ENCODE measurements around the gene C11orf16. TPM values are rescaled to one million over a fixed set of nuclear protein-coding genes. Genes with fewer than 3 reads are reported as not detected.
"Not testable (repeated sequence)": the region's sequence is repeated elsewhere in the genome, so short reads cannot be mapped to it uniquely, and the experiment has no call there.

Gene C11orf16
- not detected for total RNA-seq

GRCh38 chr11:8932564-8933180 is at the start of gene C11orf16:
C11orf16 (minus strand) TSS chr11:8932947; CDS start chr11:8932308, 639 bp downstream.
- Mint-ChIP-seq H3K27me3 (no peaks in the 10 kb centered on the region), H3K9me3 (no peaks in the 10 kb centered on the region), H3K4me3 (no peak within 1 kb of the TSS), H3K4me1 (ENCODE audit: low read depth) (peaks cover 10% of the 10 kb centered on the region), H3K36me3 (no peaks in the 10 kb centered on the region), H3K27ac (no peak within 1 kb of the TSS)
- intact Hi-C loops (cut with micrococcal nuclease), result no loop called here
- ChIA-PET POLR2A (no interaction called here), CTCF (interaction anchor here (1.5 kb wide), 1 partner anchor 27 kb away, joined by 3 read pairs; no protein-coding TSS in a partner anchor)
- no peak for DNase-seq

- DNase-seq, result no peak
- Mint-ChIP-seq H3K27me3 (no peaks in the 10 kb centered on the region), H3K36me3 (no peaks in the 10 kb centered on the region), H3K9me3 (no peaks in the 10 kb centered on the region), H3K4me3 (no peak overlapping the region), H3K27ac (no peak overlapping the region), H3K4me1 (ENCODE audit: low read depth) (peaks cover 3% of the 10 kb centered on the region)
- CTCF ChIA-PET, result interaction anchor here (0.6 kb wide), 1 partner anchor 11 kb away, joined by 6 read pairs; no protein-coding TSS in a partner anchor
- intact Hi-C loops (cut with micrococcal nuclease), result no loop called here
- POLR2A ChIA-PET, result no interaction called here
Observed at GRCh38 chr11:8980485-8980884, 47.7 kb upstream of the C11orf16 start.

DNA sequence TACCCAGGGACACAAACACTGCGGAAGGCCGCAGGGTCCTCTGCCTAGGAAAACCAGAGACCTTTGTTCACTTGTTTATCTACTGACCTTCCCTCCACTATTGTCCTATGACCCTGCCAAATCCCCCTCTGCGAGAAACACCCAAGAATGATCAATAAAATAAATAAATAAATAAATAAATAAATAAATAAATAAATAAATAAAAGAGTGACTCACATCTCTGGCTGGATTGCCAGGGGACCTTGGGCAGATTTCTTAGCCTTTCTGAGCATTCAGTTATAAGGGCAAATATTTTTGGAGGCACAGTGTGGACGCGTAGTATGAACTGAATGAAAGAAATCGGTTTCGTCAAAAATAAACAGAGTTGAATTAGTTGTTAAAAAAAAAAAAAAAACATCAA is 46.6 kb upstream of the C11orf16 start:
- POLR2A ChIA-PET; H3K9me3 Mint-ChIP-seq; H3K4me1 Mint-ChIP-seq (ENCODE audit: low read depth); H3K27me3 Mint-ChIP-seq; H3K4me3 Mint-ChIP-seq; H3K36me3 Mint-ChIP-seq; DNase-seq; CTCF ChIA-PET; H3K27ac Mint-ChIP-seq; intact Hi-C loops (cut with micrococcal nuclease): not testable (repeated sequence)

GRCh38 chr11:8973121-8973520 is 40.4 kb upstream of the C11orf16 start:
- Mint-ChIP-seq H3K4me1 (ENCODE audit: low read depth) (no peaks in the 10 kb centered on the region), H3K4me3 (no peak overlapping the region), H3K36me3 (peaks cover 1% of the 10 kb centered on the region), H3K27me3 (no peaks in the 10 kb centered on the region), H3K9me3 (no peaks in the 10 kb centered on the region), H3K27ac (no peak overlapping the region)
- POLR2A ChIA-PET, result no interaction called here
- no peak for DNase-seq
- CTCF ChIA-PET, result interaction anchor here (2.0 kb wide), 1 partner anchor 13 kb away, joined by 4 read pairs; no protein-coding TSS in a partner anchor
- intact Hi-C loops (cut with micrococcal nuclease), result no loop called here

DNA sequence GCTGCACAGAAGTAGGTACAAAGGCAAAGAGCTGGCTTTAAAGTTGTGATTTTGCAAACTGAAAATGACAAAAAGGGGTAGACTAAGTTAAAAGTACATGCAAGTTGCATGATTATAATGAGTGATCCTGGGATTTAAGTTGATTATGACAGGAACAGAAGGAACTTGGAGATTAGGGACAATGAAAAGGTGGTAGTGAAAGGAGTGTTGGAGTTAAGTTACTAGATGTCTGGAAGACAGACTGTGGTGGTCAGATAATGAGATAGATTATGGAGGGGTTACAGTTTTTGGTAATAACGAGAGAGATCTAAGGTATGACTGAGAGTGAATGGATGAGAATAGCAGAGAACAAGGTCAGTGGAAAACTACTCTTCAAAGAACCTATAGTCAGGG is 39.2 kb upstream of the C11orf16 start:
- POLR2A ChIA-PET, result no interaction called here
- DNase-seq, result no peak
- no peaks in the 10 kb centered on the region for H3K4me1 Mint-ChIP-seq (ENCODE audit: low read depth)
- CTCF ChIA-PET, result no interaction called here
- intact Hi-C loops (cut with micrococcal nuclease), result no loop called here
- peaks cover 1% of the 10 kb centered on the region for H3K36me3 Mint-ChIP-seq
- H3K27me3 Mint-ChIP-seq, result no peaks in the 10 kb centered on the region
- no peaks in the 10 kb centered on the region for H3K9me3 Mint-ChIP-seq
- H3K27ac Mint-ChIP-seq, result no peak overlapping the region
- no peak overlapping the region for H3K4me3 Mint-ChIP-seq

- Mint-ChIP-seq H3K4me3 (no peak overlapping the region), H3K27ac (no peak overlapping the region), H3K27me3 (no peaks in the 10 kb centered on the region), H3K9me3 (no peaks in the 10 kb centered on the region), H3K4me1 (ENCODE audit: low read depth) (no peaks in the 10 kb centered on the region), H3K36me3 (peaks cover 1% of the 10 kb centered on the region)
- POLR2A ChIA-PET, result no interaction called here
- no peak for DNase-seq
- intact Hi-C loops (cut with micrococcal nuclease), result no loop called here
- CTCF ChIA-PET, result no interaction called here
Observed at GRCh38 chr11:8971196-8971923, 38.6 kb upstream of the C11orf16 start.

- ChIA-PET POLR2A (no interaction called here), CTCF (no interaction called here)
- Mint-ChIP-seq H3K27me3 (no peaks in the 10 kb centered on the region), H3K36me3 (peaks cover 2% of the 10 kb centered on the region), H3K4me3 (no peak overlapping the region), H3K9me3 (no peaks in the 10 kb centered on the region), H3K4me1 (ENCODE audit: low read depth) (peaks cover 22% of the 10 kb centered on the region), H3K27ac (no peak overlapping the region)
- no peak for DNase-seq
- intact Hi-C loops (cut with micrococcal nuclease), result no loop called here
Observed at GRCh38 chr11:8967184-8967583, 34.4 kb upstream of the C11orf16 start.

GRCh38 chr11:8964324-8965320 is 31.9 kb upstream of the C11orf16 start, which contains the start of gene TMEM9B:
TMEM9B (minus strand) TSS chr11:8964442; CDS start chr11:8964313, 129 bp downstream.
- Mint-ChIP-seq H3K27ac (peak within 1 kb of the TSS; percentile 90), H3K4me3 (peak within 1 kb of the TSS; percentile 94), H3K27me3 (no peaks in the 10 kb centered on the region), H3K36me3 (peaks cover 2% of the 10 kb centered on the region), H3K4me1 (ENCODE audit: low read depth) (peaks cover 32% of the 10 kb centered on the region), H3K9me3 (no peaks in the 10 kb centered on the region)
- peak; percentile 90 for DNase-seq
- ChIA-PET CTCF (interaction anchor here (0.7 to 2.5 kb wide), 9 partner anchors 49 to 542 kb away, joined by 3 to 30 read pairs (median 3); partner anchors contain the start of genes RPL27A and TRIM66), POLR2A (interaction anchor here (0.7 to 2.6 kb wide), 7 partner anchors 39 to 496 kb away, joined by 3 to 21 read pairs (median 8); partner anchors contain the start of genes AKIP1, IPO7, NRIP3 and RPL27A)
- intact Hi-C loops (cut with micrococcal nuclease), result loop anchor here (1.0 to 5.0 kb wide), 5 partner anchors 37 to 348 kb away; partner anchors contain the start of genes AKIP1 and TMEM41B

GRCh38 chr11:8963569-8964323 is 31.0 kb upstream of the C11orf16 start:
- H3K27ac Mint-ChIP-seq, result peak overlapping the region; percentile 90
- H3K36me3 Mint-ChIP-seq, result peaks cover 2% of the 10 kb centered on the region
- H3K4me3 Mint-ChIP-seq, result peak overlapping the region; percentile 94
- DNase-seq, result peak; percentile 87
- intact Hi-C loops (cut with micrococcal nuclease), result loop anchor here (1.0 to 5.0 kb wide), 5 partner anchors 38 to 349 kb away; partner anchors contain the start of genes AKIP1 and TMEM41B
- H3K4me1 Mint-ChIP-seq (ENCODE audit: low read depth), result peaks cover 38% of the 10 kb centered on the region
- ChIA-PET CTCF (interaction anchor here (0.7 to 2.5 kb wide), 9 partner anchors 49 to 543 kb away, joined by 3 to 30 read pairs (median 3); partner anchors contain the start of genes RPL27A and TRIM66), POLR2A (interaction anchor here (1.0 to 2.6 kb wide), 5 partner anchors 49 to 497 kb away, joined by 3 to 21 read pairs (median 9); partner anchors contain the start of genes AKIP1, IPO7, RPL27A and TRIM66)
- no peaks in the 10 kb centered on the region for H3K9me3 Mint-ChIP-seq
- no peaks in the 10 kb centered on the region for H3K27me3 Mint-ChIP-seq

DNA sequence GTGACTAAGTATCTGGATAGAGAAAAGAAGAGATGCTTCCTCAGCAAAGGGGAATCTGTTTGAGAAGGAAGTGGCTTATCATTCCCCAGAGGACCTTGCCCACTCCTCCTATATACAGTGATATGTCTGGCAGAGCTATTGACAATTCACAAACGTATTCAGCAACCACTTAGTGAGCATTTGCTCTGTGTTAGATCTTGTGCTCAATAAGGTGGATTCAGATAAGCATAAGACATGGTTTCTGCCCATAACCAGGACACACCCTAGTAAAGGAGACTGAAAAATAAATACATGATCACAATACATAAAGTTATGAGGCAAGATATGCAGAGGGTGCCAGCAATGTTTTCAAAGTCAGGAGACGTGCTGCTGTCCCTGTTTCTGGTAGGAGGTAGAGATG is 30.1 kb upstream of the C11orf16 start:
- Mint-ChIP-seq H3K27ac (peak overlapping the region; percentile 46), H3K36me3 (peaks cover 2% of the 10 kb centered on the region), H3K4me1 (ENCODE audit: low read depth) (peaks cover 38% of the 10 kb centered on the region), H3K27me3 (no peaks in the 10 kb centered on the region), H3K4me3 (peak overlapping the region; percentile 94), H3K9me3 (no peaks in the 10 kb centered on the region)
- ChIA-PET CTCF (interaction anchor here (1.5 to 2.5 kb wide), 4 partner anchors 48 to 175 kb away, joined by 3 to 30 read pairs (median 6); no protein-coding TSS in a partner anchor), POLR2A (interaction anchor here (2.6 kb wide), 1 partner anchor 280 kb away, joined by 21 read pairs; the partner anchor contains the start of genes RPL27A and TRIM66)
- intact Hi-C loops (cut with micrococcal nuclease), result loop anchor here (5.0 kb wide), 1 partner anchor 349 kb away; the partner anchor contains the start of gene TMEM41B
- no peak for DNase-seq

DNA sequence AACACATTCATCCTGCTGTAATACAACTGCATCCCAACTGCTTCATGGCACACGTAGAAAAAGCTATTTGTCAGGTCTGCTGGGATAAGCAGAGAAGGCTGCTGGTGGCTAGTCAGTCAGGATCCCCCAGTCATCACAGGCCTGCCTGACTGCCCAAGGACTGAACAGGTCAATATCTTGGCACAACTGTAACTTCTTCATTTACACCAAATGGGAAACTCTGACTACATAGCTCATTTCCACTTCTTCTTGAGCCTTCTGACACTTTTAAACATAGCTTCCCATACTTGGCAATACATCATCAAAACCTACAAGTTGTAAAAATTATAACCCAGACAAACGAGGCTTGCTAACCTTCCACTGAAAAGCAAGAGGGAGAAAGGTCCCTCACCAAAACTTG is 28.7 kb upstream of the C11orf16 start:
- Mint-ChIP-seq H3K36me3 (peaks cover 10% of the 10 kb centered on the region), H3K4me1 (ENCODE audit: low read depth) (peaks cover 47% of the 10 kb centered on the region), H3K27me3 (no peaks in the 10 kb centered on the region), H3K9me3 (no peaks in the 10 kb centered on the region), H3K4me3 (no peak overlapping the region), H3K27ac (peak overlapping the region; percentile 1)
- DNase-seq, result no peak
- ChIA-PET POLR2A (no interaction called here), CTCF (interaction anchor here (0.9 to 4.0 kb wide), 3 partner anchors 48 to 394 kb away, joined by 3 to 62 read pairs (median 9); partner anchors contain the start of gene AKIP1)
- intact Hi-C loops (cut with micrococcal nuclease), result loop anchor here (5.0 kb wide), 1 partner anchor 351 kb away; the partner anchor contains the start of gene TMEM41B
